Measurements from ENCODE around the gene NR3C1.
"Not testable (repeated sequence)": the region's sequence is repeated elsewhere in the genome, so short reads cannot be mapped to it uniquely, and the experiment has no call there.

NR3C1 gene

GRCh38 chr5:143340891-143341685 lies 62.4 kb downstream of the NR3C1 start:
- no peak for DNase-seq (ENCODE audit: extremely low read depth, low read depth)
- TF ChIP-seq CTCF (IDR thresholded peaks at IDR 0.05; ENCODE audit: low read depth, low read length), result no peak

- no peak for DNase-seq (ENCODE audit: extremely low read depth, low read depth)
- no peak for TF ChIP-seq CTCF (IDR thresholded peaks at IDR 0.05; ENCODE audit: low read depth, low read length)
Measured at GRCh38 chr5:143338658-143339366, 64.7 kb downstream of the NR3C1 start.

- DNase-seq (ENCODE audit: extremely low read depth, low read depth), result no peak
- no peak for TF ChIP-seq CTCF (IDR thresholded peaks at IDR 0.05; ENCODE audit: low read depth, low read length)
Measured at GRCh38 chr5:143337946-143338345, 65.5 kb downstream of the NR3C1 start.

- DNase-seq (ENCODE audit: extremely low read depth, low read depth), result no peak
Measured at GRCh38 chr5:143336485-143336884, 67.0 kb downstream of the NR3C1 start.

GRCh38 chr5:143334903-143335302 lies 68.6 kb downstream of the NR3C1 start:
- no peak for DNase-seq (ENCODE audit: extremely low read depth, low read depth)
- TF ChIP-seq CTCF (IDR thresholded peaks at IDR 0.05; ENCODE audit: low read depth, low read length), result no peak

More at GRCh38 chr5:143336485-143336884, 67.0 kb downstream of the NR3C1 start:
- TF ChIP-seq CTCF (IDR thresholded peaks at IDR 0.05; ENCODE audit: low read depth, low read length), result no peak

- DNase-seq (ENCODE audit: extremely low read depth, low read depth), result not testable (repeated sequence)
Measured at GRCh38 chr5:143334380-143334779, 69.1 kb downstream of the NR3C1 start.

- no peak for DNase-seq (ENCODE audit: extremely low read depth, low read depth)
- TF ChIP-seq CTCF (IDR thresholded peaks at IDR 0.05; ENCODE audit: low read depth, low read length), result no peak
Measured at GRCh38 chr5:143331956-143332355, 71.5 kb downstream of the NR3C1 start.

All from AG09319 (cell line).